Coronary artery (tissue), 2 donors: ENCODE results near the gene COL6A6.
A peak's percentile ranks its signal among the peaks of the same experiment; 100 is the strongest.

Experiments used
- DNase-seq: peaks from one replicate; pipeline ENCODE4 v3.0.0-alpha.2; 2017; ENCODE audit warnings: low spot score
- H3K27ac ChIP-seq, 2 donors: fragments of 200-600 bp; sonication (generic); one replicate each; pipeline ENCODE4 v1.5.1; 2016 to 2019
- H3K4me3 ChIP-seq: fragments of 200-600 bp; sonication (generic); 2 replicates; pipeline ENCODE4 v1.5.1; 2016; ENCODE audit warnings: mild to moderate bottlenecking, moderate library complexity
- TF ChIP-seq, protein P1 (sequence below): fragments of 200-600 bp; sonication (generic); IDR thresholded peaks from one replicate; pipeline ENCODE4 v1.5.1; 2019; ENCODE audit warnings: antibody characterized with exemption

COL6A6 gene

DNA sequence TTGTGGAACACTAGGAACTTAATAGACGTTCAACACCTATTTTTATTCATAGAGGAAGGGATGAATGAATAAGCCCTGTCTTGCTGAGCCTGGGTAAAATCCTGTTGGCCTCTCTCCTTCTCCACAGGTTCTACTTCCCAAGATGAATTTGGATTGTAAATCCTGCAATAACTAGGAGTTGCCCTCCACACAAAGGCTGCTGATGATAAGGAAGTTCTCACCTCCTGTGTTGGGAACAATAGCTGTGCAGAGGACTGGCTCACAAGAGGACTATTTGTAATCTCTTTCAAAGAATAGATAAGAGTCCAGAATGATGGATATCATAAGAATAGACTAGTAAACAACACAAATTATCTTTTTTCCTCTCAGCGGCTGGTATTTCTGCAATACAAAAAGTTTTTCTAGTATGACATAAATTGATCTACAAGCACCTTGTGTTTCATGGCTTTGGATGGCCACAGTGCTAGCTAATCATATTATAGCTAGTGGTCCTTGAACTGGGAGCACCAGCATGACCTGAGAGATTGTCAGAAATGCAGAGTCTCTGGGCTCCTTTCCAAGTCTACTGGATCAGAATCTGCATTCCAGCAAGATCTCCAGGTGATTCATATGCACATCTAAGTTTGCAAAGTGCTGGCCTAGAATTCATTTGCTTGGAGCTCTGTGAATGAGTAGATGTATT, 28.1 kb upstream of the COL6A6 start:
- no peak for DNase-seq
- H3K27ac ChIP-seq = no peak overlapping the region
- TF ChIP-seq, protein P1, sequence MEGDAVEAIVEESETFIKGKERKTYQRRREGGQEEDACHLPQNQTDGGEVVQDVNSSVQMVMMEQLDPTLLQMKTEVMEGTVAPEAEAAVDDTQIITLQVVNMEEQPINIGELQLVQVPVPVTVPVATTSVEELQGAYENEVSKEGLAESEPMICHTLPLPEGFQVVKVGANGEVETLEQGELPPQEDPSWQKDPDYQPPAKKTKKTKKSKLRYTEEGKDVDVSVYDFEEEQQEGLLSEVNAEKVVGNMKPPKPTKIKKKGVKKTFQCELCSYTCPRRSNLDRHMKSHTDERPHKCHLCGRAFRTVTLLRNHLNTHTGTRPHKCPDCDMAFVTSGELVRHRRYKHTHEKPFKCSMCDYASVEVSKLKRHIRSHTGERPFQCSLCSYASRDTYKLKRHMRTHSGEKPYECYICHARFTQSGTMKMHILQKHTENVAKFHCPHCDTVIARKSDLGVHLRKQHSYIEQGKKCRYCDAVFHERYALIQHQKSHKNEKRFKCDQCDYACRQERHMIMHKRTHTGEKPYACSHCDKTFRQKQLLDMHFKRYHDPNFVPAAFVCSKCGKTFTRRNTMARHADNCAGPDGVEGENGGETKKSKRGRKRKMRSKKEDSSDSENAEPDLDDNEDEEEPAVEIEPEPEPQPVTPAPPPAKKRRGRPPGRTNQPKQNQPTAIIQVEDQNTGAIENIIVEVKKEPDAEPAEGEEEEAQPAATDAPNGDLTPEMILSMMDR = no peak
- no peak overlapping the region for H3K4me3 ChIP-seq

DNA sequence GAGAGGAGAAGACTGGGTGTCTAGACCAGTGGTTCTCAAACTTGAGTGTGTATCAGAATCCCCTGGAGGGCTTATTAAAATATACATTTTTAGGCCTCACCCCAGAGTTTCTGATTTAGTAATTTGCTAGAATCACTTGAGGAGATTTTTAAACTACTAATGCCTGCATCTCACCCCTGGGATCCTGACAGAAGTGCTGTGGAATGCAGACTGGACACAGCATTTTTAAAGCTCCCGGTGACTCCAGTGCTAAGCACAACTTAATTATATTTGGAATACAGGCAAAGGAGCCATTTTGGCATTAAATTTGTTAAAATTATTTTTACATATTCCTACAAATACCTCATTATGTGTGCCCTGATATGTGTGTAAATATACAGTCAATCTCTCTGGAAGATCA, 26.7 kb upstream of the COL6A6 start:
- TF ChIP-seq, protein P1 = no peak
- H3K27ac ChIP-seq = no peak overlapping the region
- H3K4me3 ChIP-seq = no peak overlapping the region
- DNase-seq = no peak

- Histone ChIP-seq H3K4me3 (no peak overlapping the region), H3K27ac (no peak overlapping the region)
- TF ChIP-seq, protein P1 = no peak
- DNase-seq = no peak
Measured at GRCh38 chr3:130491431-130491830, 25.5 kb upstream of the COL6A6 start.

- TF ChIP-seq, protein P1 = no peak
- DNase-seq = no peak
- H3K4me3 ChIP-seq = no peak overlapping the region
- H3K27ac ChIP-seq = no peak overlapping the region
Measured at GRCh38 chr3:130504701-130505100, 12.3 kb upstream of the COL6A6 start.

DNA sequence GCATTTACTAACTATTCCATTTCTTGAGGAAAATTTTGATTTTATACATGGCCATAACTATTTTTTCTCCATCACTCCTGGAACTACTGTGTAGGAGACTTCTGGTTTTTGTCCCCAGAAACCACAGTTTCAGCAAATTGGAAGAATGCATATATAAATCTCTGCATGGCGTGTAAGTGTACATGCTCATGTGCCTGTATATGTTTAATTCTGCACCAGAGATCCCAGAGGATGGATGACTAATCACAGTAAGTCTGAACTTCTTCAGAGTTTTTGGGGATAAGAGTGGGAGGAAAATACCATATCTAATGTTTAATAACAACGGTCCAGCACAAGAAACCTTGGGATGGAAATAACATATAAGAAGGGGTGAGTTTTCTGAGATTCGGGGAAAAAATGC, 10.9 kb upstream of the COL6A6 start:
- TF ChIP-seq, protein P1 = no peak
- no peak for DNase-seq
- no peak overlapping the region for H3K27ac ChIP-seq
- H3K4me3 ChIP-seq = no peak overlapping the region

DNA sequence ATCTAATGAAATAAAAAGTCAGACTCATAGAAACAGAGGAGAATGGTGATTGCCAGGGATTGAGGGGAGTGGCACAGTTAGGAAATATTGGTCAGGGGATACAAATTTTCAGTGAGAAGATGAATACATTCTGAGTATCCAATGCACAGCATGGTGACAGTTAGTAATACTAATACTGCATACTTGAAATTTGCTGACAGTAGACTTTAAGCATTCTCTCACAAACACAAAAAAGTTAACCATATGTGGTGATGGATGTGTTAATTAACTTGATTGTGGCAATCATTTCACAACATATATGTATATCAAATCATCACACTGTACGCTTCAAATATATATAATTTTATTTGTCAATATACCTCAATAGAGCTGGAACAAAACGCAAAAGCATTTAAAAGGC, 9.2 kb upstream of the COL6A6 start:
- DNase-seq = no peak
- H3K27ac ChIP-seq = no peak overlapping the region
- TF ChIP-seq, protein P1 = no peak
- no peak overlapping the region for H3K4me3 ChIP-seq

DNA sequence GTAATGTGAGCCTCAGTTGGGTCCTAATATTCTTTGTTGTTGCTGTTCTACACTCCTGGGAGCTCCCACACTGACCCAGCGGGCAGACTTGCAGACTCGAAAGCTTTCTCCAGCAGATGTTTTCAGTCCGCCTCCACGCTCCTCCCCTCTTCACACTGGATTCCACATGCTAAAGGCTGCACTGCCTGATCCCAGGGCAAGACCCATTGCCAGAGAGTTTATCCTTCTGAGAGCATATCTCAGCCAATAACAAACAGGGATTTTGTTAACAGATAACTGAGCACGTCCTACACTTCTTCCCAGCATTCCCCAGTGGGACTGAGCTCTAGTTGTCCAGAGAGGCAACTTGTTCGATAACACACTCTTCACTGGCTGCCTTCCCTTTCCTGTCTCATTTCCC, 8.0 kb upstream of the COL6A6 start:
- TF ChIP-seq, protein P1 = no peak
- Histone ChIP-seq H3K4me3 (peak overlapping the region; percentile 31), H3K27ac (no peak overlapping the region)
- no peak for DNase-seq
